ENCODE data around the gene KCNC1.

The KCNC1 gene

GRCh38 chr11:17736930-17737817 lies 2.6 kb downstream of the KCNC1 start:
- DNase-seq (ENCODE audit: low read depth in 3 of 3) = no peak

GRCh38 chr11:17738151-17738973 lies 3.8 kb downstream of the KCNC1 start:
- DNase-seq (ENCODE audit: low read depth in 3 of 3) = no peak

DNA sequence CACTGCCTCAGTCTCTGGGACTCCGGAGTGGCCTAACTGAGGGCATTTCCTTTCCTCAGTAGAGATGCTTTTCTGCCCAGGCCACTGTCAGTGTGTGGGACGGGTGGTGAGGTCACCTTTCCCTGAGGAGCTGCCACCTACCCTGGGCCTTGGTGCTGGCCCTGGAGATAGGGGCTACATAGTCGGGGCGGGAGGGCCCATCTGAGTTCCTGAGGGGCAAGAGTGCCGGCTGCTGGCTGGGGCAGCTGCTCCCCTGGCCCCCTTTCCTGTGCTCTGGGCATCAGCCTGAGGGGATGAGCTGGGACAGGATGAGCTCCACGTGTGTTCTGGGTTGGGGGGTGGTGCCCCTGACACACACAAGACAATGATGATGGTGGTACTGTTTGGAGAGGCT lies 5.4 kb downstream of the KCNC1 start:
- DNase-seq (ENCODE audit: low read depth in 3 of 3) = no peak

DNA sequence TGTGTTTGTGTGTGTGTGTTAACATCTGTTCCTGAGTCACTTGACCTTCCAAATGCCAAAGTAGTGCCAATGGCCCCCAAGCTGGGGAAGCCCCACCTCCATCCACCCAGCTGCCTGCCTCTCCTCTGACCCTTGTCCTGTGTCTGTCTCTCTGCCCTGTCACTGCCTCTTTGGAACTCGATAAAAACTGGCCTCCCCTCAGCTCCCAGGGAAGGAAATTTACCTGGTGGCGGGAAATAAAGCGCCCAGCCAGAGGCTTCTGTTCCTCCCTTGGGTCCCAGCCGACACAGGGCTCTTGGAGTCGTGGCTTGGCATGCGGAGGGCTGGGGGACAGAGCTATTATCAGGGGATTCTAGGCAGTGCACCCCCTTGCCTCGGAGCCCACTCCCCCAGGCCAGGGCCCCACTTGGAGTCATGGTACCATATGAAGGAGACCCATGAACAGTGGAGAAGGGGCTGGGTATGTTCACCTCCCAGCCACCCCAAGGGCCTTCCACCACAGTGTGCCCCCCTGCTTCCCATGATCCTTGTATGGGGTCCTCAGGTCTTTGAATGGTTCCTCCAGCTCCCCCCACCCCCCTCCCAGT lies 6.2 kb downstream of the KCNC1 start:
- DNase-seq (ENCODE audit: low read depth in 3 of 3) = no peak

GRCh38 chr11:17741487-17741886 lies 6.9 kb downstream of the KCNC1 start:
- no peak for DNase-seq (ENCODE audit: low read depth in 3 of 3)

- no peak for DNase-seq (ENCODE audit: low read depth in 3 of 3)
Observed at GRCh38 chr11:17742019-17742418, 7.4 kb downstream of the KCNC1 start.

DNA sequence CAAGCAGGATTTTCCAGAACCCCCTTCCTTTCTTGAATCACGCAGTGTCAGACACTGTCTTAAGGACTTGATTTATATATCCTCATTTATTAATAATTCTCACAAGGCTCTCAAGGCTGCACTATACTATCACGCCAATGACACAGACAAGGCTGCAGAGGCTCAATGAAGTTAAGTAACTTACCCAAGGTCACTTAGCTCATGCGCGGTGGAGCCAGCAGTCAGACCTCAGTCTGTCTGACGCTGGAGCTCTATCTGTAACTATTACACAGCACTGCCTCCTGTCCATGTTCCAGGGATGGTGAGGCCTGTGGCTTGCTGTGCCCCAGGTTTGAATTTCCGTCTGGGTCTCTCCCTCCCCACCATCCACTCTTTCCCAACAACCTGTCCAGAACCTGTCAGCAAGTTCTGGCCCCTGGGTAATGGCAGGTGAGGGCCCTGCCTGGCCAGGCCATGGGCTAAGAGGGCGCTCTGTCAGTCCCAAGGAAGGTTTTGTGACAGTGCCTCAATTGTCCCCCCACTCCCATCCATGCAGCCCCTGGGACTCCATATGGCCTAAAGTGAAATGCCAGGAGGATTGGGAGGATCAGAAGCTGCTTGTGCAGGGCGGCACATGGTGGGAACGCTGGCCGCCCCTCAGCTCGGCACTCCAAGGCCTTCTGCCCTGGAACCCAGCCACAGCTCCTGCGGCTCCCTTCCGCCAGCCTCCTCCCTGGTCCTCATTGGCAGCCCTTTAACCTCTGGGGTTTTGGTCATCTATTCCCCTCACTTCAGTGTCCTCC lies 8.6 kb downstream of the KCNC1 start:
- DNase-seq (ENCODE audit: low read depth in 3 of 3) = no peak

DNA sequence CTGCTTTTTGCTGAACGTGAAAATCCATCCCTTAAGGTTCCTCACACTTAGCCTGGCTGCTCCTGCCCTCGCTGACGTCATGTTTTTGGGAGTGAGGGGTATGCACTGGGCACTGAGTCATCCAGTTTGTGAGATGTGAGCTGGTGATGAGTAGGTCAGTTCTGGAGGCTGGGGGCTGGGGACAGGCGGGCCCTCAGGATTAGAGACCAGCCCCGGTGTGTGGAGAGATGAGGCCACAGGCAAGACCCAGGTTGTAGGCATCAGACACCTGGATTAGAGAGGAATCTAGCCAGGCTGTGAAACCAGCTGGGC lies 9.2 kb downstream of the KCNC1 start:
- DNase-seq (ENCODE audit: low read depth in 3 of 3) = no peak

DNA sequence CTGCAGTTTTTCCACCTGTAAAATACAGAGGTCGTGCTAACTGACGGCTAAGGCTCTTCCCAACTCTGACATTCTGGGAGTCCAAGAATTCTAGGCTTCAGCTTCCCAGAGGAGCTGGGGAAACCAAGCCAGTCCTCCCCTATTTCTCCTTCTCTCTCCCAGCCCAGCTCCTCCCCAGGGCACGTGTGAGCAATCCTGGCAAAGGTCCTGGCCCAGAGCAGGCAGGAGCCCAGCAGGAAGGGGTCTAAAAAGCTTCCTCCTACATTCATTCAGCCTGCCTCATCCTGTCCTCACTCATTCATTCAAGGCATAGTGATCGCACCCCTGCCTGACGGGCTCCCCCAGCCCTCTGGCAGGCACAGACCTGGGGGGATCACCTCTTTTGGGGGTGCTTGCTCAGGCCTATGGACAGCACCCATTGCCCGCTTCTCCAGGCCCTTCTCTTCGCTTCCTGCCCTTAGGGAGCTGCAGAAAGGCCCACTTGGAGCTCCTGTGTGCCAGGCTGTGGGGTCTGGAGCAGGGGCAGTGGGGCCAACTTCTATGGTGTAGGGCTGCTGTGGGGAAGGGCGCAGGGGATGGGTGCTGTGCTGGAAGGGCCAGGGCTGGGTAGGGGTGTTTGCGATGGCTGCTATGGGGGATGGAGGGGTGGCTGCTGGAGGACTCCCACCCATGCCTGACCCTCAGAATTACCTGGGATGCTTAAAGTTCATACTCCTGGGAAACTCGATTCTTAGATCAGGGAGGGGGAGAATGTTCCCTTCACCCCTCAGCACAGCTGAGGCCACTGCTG lies 9.8 kb downstream of the KCNC1 start:
- no peak for DNase-seq (ENCODE audit: low read depth in 3 of 3)

GRCh38 chr11:17745023-17745772 lies 10.6 kb downstream of the KCNC1 start:
- no peak for DNase-seq (ENCODE audit: low read depth in 3 of 3)

GRCh38 chr11:17746096-17746495 lies 11.5 kb downstream of the KCNC1 start:
- DNase-seq (ENCODE audit: low read depth in 3 of 3) = no peak

GRCh38 chr11:17747131-17747955 lies 12.8 kb downstream of the KCNC1 start:
- no peak for DNase-seq (ENCODE audit: low read depth in 3 of 3)

DNA sequence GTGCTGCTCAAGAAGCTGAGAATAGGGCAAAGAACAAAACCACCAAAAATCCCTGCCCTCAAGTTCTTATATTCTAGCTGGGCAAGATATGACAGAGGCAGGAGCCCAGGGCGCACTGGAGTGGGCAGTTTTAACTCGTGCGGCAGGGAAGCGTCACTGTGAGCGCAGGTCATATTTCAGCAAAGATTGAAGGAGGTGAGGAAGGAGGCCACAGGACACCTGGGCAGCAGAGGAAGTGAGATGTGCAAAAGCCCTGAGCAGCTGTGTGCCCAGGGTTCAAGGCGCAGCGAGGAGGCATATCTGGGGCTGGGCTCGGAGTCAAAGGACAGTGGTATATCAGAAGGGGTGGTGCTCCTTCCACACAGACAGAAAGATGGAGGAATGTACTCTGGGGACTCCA lies 13.5 kb downstream of the KCNC1 start:
- DNase-seq (ENCODE audit: low read depth in 3 of 3) = no peak

GRCh38 chr11:17748761-17749721 lies 14.5 kb downstream of the KCNC1 start:
- DNase-seq (ENCODE audit: low read depth in 3 of 3) = no peak

DNA sequence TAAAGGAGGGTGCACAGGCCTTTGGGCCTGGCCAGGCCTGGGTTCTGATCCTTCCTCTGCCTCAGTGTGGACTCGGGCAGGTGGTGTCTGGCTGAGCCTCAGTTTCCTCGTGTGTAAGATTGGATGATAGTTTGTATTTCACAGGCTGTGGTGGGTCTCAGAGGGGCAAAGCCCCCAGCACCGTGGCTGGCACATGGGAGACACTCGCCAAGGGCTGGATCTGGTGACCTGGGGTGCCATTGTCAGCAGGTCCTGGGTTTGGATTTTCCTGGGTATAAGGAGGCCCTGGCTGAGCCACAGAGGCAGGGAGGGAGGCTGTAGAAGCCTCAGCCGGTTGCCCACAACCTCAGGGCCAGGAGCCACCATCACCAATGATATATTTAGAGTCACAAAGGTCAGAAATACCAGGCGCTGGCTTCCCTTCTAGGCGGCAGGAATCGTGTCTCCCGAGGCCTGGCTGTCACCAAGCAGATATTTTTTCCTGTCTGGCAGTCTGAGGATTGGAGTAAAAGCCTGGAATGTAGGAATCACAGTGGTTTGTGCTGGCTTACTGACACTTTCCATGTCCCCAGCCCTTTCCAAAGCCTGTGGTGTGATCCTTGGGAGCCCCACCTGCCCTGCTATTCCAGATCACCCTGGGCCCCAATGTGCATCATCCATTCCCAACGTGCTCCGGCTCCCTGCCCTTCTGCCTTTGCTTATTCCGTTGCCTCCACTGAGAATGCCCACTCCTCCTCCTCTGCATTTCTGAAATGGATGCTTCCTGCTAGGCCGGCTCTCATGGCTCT lies 15.6 kb downstream of the KCNC1 start:
- DNase-seq (ENCODE audit: low read depth in 3 of 3) = no peak

DNA sequence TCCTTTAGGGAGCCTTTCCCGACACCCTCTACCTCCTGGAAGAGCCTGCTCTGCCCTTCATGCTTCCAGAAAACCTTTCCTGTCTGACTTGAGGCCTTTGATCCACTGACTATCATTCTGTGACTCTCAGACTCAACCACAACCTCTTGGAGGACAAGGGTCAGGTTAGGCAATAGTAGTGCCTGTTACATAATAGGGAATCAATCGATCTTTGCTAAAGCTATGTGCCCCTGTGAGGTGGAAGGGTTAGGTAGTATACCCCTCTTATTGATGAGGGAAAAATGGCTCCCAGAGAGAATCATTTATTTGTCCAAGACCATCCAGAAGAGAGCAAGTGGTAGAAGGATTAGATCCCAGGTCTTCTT lies 16.2 kb downstream of the KCNC1 start:
- DNase-seq (ENCODE audit: low read depth in 3 of 3) = no peak

DNA sequence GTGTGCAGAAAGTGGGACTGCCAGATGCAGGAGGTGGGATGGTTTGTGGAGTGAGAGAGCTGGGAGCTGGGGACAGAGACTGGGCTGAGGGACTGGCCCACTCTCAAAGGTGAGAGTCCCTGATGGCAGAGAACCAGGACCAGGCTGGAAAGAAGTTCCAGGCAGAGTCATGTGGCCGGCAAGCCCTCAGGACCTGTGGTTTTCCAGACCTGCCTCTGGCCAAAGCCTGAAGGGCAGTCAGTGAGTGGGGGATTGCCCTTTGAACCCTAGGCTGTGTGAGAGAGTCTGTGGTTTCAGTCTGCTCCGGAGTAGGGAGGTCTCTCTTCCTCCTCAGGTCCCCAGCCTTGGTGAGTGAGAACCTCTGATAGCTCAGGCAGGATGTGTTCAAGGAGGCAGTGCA lies 17.0 kb downstream of the KCNC1 start:
- DNase-seq (ENCODE audit: low read depth in 3 of 3) = no peak

- DNase-seq (ENCODE audit: low read depth in 3 of 3) = no peak
Observed at GRCh38 chr11:17752144-17752543, 17.6 kb downstream of the KCNC1 start.
